NCI-H2081 (cell line): ENCODE measurements around the gene SMCO4.
A peak's percentile ranks its signal among the peaks of the same experiment; 100 is the strongest.

ENCODE experiments used
- DNase-seq, 2 experiments: peaks; one replicate each; lab custom pipeline; 2025; lab: John Stamatoyannopoulos, UW

The SMCO4 gene

DNA sequence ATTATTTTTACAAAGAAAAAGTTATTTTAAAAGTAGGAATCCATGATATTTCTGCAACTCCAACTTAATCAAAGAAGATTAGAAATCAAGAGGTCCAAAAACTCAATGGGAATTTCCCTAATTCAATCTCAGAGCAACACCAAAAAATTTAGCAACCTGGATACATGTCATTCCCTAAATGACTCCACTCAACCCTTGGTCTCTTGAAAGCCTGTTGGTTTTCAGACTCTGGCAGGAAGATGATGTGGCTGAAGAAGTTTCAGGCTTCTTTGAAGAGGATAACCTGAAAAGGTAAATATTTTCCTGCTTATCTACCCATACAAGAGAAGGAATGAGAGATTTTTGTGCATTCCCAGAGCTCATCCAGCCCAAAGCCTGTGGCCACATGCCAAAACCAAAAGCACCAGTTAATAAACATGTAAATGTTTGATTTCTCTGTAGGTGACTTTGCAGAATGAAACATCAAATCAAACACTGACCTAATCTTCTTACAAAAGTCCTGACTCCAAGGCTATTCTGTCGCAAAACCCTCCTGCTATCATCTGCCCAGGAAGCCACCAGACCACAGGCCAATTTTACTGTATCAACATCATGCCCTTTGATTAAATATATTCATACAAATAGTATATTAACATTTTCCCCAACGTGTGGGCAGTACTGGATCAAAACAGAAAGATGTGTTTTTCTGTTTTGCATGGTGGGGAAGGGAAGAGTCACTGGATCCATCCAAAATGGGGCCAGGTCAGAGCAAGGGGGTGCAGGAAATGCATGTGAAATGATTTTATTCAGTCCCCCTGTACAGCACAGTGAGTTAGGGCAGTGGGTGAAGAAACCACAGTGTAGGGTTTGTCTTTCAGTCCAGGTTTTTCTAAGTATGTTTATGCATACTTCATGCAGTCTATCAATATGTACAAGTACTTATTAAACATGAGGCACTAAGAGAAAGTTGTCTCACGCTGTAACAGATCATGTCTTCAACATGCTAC lies 38.8 kb downstream of the SMCO4 start:
- DNase-seq = peak in 1 of 2 experiments; percentile 45

DNA sequence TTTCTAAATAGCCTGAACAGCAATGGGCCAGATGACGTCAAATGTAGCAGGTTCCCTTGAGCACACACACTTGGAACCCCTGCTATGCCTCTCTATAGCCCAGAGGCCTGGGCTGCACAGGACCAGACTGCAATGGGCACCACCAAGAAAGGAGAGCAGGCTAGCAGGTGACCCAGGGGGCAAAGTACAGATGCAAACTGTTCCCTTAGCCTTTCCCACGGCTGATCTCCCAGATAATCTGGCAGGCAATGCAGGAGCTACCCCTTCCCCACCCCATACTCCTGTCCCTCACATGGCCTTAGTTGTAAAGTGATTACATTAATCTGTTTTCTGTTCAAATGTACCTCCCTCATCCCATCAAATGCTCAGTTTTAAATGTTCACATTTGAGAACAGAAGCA lies 41.3 kb downstream of the SMCO4 start:
- DNase-seq = no peak

GRCh38 chr11:93500759-93501158 lies 42.4 kb downstream of the SMCO4 start:
- DNase-seq = no peak

DNA sequence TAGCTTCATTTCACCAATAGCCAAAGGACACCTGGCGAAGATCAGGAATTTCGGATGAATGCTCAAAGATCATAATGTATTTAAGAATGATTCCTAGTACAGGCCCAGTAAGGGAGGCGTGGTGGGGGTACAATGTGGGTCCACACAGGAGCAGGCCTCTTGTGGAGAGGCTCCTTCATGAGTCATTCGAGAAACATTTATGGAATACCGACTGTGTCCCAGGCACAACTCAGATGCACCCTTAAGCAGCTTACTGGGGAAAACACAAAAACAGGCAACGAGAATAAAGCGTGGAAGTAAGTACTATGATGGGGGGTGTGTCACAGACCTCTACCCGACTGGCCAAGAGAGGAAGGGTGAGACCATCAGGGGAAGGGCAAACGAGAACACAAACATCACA lies 44.5 kb downstream of the SMCO4 start:
- no peak for DNase-seq

DNA sequence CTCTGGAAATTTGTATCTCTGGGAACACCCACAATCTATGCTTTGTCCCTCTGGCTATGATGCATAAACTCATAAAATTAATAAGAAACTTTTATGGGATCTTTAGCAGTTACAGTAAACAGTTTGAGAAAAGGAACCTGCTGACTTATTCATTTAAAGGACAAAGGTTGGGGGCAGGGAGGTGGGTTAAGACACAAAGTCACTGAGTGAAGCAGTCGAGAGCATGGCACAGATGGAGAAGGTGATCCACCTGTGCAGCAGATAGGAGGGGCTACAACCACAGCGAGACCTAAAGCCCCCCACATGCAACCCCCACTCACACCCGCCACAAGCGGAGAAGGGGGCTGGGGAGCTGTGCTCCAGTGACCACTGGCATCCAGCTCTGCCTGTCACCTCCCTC lies 45.0 kb downstream of the SMCO4 start:
- no peak for DNase-seq

DNA sequence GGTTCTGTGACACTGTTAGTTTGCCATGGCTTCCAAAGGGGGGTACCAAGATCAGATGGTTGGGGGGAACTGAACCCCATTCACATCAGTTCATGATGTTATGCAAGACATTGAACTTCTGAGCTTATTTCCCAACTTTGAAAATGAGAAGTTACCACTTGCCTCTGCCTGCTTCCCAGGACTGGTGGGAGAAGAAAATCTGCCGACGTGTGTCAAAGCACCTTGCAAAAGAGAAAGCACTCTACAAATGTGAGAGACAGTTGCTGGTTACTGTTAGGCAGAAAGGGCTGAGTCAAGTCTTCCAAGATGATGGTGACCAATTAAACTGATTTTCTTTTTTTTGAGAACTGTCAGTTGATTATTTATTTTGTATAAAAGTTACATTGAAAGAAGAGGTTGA lies 45.6 kb downstream of the SMCO4 start:
- no peak for DNase-seq

GRCh38 chr11:93494357-93494756 lies 48.8 kb downstream of the SMCO4 start:
- DNase-seq = peak in 1 of 2 experiments; percentile 16

DNA sequence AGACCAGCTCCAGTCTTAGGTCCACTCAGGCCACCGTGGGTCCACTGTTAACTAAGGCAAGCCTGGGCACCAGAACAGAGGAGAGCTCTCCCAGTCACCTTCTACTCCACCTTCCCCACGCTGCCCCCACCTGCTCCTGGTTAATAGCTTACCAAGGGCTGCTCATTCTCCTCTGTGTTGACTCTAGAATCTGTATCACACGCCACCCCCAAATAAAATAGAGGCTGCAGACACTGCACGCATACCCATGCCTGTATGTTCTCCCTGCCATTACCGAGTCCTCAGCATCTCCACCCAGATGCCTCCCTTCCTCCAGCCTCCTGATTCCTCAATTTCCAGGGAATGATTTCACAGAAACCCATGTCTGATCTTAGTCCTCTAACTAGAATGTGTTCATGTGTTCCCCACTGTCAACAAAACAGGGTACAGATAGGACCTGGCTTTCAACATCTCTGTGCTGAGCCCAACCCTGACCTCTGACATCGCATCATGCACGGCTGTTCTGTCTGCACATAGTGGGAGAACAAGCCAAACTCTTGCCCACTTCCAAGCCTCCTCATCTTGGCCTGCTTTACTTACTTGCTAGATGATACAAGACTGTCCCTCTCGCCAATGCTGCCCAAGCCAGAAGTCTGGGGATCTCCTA lies 49.8 kb downstream of the SMCO4 start:
- DNase-seq = no peak

- no peak for DNase-seq
These were observed 50.5 kb downstream of the SMCO4 start for GRCh38 chr11:93492464-93493251.

DNA sequence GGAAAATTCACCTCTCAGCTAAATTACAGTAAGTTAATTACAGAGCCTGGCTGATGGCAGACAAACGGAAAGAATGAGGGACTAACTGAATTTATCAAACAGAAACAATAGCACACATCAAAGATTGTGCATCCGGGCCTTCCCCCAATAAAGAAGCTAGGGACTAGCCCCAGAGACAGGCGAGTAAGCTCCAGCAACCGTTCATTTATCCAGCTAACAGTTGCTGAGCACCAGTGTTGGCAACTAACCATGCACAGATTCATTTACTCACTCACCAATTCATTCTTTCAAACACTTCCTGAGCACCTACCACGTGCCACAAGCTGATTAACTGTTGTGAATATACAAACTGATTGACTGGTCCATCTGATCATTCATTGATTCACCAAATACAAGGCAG lies 51.2 kb downstream of the SMCO4 start:
- no peak for DNase-seq

- no peak for DNase-seq
These were observed 52.1 kb downstream of the SMCO4 start for GRCh38 chr11:93490996-93491618.

DNA sequence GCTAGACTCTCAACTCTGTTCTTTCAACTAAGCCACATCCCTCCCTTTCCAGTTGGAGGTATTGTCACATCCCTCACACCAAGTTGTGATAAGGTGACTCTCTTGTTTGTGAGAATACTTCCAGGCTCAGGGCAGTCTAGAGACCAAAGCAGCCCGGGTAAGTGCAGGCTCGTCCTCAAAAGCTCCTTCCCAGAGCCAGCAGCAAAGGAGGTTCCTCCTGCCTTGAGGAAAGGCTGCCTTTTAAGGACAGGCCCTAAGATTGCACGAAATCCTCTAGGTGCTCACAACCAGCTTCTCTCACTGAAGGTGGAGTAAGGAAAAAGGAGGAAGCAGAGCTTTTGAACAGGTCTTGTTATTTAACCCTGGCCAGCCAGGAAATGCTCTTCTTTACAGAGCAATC lies 53.4 kb downstream of the SMCO4 start:
- DNase-seq = peak in 1 of 2 experiments; percentile 11

DNA sequence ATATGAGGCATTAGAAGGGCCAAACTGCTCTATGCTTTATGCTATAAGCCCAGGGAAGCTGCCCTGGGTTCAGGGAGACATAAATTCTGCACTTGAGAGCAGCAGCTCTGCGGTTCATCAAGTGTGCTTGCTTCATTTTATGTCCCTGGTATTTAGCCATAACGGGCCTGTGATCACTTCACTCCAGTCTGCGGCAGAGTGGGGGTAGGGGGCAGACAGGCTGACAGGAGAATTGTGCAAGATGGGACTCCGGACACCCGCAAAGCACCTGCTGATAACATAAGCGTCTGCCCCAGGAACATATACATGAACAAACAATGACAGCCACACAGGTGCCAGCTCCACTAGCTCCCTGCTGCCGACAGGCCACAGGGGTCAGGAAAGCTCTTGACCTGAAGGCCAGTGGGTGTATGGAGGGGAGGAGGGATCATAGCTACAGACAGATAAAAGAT lies 56.1 kb downstream of the SMCO4 start:
- peak in 1 of 2 experiments; percentile 39 for DNase-seq

DNA sequence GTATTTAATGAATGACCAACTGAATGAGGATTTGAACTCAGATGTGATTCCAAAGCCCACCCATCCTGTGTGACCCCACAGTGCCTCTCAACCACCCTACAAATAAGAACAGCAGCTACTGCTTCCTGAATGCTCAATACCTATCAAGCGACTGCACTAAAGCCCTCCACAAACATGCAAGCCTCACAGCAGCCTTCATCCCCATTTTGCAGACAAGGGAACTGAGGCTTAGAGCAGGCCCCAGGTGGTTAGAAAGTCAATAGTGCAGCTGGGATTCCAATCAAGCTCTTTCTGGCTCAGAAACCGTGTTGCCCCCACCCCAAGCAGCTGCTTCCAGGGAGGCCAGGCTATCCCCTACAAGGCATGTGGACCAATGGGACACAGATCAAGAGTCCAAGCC lies 57.2 kb downstream of the SMCO4 start:
- no peak for DNase-seq

DNA sequence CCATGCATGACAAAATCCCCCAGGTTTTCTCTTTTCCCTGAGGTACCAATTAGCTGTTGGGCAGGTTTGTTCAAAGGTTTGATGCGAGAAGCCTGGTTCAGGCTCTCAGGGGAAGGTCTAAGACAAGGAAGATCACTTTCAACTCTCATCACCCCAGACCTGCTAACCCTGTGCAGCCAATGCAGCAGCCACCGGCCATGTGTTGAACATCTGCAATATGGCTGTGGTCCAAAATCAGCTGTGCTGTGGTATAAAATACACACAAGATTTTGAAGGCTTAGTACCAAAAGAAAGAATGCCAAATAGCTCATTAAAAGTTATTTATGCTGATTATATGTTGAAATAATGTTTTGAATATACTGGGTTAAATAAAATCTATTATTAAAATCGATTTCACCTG lies 58.5 kb downstream of the SMCO4 start:
- no peak for DNase-seq

- no peak for DNase-seq
These were observed 60.6 kb downstream of the SMCO4 start for GRCh38 chr11:93482556-93482955.

DNA sequence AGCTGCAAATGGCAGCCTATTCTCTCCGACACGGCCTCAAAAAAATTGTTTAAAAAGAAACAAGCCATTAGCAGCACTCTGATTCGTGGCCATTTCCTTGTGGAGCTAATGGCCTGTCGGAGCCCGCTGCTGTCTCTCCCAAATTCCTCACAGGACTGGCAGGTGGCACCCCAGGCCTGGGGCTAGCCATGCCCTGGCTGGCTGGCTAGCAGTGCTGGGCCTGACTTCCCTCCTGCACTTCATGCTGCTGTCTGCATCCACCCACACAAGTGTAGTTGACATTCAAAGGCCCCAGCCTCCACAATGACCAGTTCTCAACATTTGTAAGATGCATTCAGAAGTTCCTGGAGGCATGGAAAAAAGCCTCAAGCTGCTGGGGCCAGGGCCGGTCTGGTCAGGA lies 61.5 kb downstream of the SMCO4 start:
- DNase-seq = no peak

DNA sequence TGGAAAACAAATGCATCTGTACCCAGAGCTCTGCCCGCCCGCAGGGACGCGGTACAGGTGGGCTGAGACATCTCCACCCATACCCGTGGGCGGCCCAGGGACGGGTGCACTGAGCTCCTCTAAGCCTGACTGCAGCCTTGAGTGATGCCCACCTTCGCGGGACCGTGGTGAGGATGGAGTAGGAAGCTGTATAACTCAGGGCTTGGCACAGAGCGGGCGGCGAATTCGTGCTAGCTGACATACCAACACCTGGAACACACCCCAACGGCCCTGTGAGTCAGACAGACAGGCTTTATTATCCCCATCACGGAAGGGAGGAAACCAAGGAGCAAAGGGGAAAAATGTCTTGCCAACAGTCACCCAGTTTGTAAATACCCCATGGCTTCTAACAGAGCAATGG lies 61.9 kb downstream of the SMCO4 start:
- DNase-seq = no peak

- no peak for DNase-seq
These were observed 62.4 kb downstream of the SMCO4 start for GRCh38 chr11:93480756-93481155.

- DNase-seq = no peak
These were observed 62.9 kb downstream of the SMCO4 start for GRCh38 chr11:93480256-93480655.

DNA sequence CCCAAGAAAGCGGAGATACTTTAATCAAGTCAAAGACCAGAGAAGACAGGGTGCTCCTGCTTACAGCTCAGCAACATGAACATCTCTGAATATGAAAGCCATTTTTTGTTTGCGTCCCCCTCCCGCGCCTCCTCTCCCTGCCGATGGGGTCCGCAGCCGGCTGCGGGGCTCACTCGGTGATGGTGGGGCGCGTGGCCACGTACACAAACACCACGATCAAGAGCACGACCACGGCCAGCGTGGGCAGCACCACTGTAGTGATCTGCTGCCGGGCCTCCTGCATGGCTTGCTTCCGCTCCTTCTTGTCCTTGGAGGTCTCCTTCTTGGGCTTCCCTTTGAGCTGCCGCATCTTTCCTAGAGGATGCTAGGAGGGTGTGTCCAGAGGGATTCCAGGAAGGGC lies 64.3 kb downstream of the SMCO4 start:
- DNase-seq = no peak

DNA sequence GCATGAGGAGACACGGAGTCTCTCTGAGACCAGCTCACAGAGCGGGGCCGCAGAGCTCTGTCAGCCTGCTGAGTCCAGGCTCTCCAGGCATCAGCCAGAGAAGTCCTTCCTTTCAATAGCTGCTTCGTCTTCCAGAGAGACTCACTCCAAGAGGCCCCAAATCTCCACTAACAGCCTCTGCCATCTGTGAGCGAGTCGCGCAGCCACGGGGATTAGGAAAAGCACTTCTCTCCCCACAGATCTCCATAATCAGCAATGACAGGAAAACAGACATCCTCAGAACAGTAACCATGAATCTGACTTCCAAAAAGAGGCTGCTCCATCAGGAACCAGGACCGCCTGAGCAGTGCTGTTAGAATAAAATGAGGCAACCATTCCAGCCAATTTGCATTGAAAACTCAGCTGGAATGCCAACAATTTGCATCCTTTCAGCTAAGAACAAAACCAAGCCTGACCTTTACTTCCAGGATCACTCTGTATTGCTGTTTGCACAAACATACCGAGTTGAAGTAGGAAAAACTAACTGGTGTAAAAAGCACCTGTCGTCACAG lies 65.4 kb downstream of the SMCO4 start:
- no peak for DNase-seq
